ENCODE measurements around the gene DUS2.

The DUS2 gene

DNA sequence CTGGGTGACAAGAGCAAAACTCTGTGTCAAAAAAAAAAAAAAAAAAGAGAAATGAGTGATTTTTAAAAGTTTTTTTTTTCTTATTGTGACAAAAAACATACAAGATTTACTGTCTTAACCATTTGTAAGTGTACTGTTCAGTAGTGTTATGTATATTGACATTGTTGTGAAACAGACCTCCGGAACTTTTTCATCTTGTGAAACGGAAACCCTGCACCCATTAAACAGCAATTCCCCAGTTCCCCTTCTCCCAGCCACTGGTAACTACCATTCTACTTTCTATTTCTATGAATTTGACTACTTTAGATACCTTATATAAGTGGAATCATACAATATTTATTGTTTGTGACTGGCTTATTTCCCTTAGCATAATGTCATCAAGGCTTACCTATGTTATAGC lies 18.7 kb downstream of the DUS2 start:
- no peak for DNase-seq

- no peak for DNase-seq
These were observed 23.0 kb downstream of the DUS2 start for GRCh38 chr16:68046106-68046505.

DNA sequence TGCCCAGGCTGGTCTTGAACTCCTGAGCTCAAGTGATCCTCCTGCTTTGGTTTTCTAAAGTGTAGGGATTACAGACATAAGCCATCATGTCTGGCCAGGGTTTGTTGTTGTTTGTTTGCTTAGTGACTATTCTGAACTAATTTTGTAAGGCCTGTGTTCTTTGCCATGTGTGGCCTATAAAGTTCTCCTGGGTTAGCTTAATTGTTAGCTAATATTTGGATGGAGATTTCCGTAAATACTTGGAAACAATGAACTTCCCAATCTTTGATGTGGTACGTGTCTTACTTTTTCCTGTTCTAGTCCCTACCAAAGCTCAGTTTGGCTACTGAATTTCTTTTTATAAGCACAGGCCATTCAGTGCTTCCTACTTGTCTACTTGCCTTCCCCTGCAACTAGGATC lies 24.9 kb downstream of the DUS2 start:
- DNase-seq = no peak

GRCh38 chr16:68049449-68049848 lies 26.4 kb downstream of the DUS2 start:
- no peak for DNase-seq

- DNase-seq = no peak
These were observed 32.3 kb downstream of the DUS2 start for GRCh38 chr16:68055395-68055794.

DNA sequence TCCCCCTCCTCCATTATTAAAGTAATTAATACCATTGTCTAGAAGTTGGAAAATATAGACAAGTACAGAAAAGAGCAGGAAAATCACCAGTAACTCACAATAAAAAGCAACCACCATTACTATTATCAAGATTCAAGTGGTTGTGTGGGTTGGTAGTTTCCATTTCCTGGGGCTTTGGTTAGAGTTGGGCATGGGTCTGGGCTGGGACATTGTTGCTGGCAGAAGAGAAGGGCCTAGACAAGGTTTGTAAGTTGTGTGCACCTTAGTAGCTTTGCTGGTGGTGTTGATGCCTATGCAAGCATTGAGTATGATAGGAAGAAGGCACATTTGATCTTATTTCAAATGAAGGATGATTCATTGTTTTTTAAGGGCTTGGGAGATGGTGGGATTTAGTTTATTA lies 36.7 kb downstream of the DUS2 start:
- DNase-seq = no peak

GRCh38 chr16:68061396-68061795 lies 38.3 kb downstream of the DUS2 start:
- no peak for DNase-seq

DNA sequence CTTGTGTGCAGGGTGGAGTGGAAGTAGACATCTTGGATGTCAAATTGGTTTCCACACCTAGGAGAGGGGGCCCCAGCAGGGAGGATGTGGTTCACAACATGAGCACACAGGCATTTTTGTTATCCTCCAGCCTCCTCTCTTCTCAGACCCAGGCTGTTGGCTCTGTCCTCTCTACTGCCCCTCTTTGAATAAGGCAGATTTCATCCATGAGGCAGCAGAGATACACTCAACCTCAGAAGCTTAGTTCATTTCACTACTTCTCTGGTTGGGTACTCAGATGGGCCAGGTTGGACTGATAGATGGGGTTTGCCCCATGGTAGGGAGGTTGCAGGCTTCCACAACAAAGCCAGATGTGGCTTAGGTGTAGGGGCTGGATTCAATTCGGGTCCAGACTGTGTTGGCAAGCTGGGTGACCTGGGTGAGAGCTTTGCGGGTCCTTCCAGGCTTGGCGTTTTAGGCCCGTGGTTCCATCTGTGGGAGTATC lies 39.9 kb downstream of the DUS2 start:
- DNase-seq = no peak

- DNase-seq = no peak
These were observed 41.8 kb downstream of the DUS2 start for GRCh38 chr16:68064791-68065365.

DNA sequence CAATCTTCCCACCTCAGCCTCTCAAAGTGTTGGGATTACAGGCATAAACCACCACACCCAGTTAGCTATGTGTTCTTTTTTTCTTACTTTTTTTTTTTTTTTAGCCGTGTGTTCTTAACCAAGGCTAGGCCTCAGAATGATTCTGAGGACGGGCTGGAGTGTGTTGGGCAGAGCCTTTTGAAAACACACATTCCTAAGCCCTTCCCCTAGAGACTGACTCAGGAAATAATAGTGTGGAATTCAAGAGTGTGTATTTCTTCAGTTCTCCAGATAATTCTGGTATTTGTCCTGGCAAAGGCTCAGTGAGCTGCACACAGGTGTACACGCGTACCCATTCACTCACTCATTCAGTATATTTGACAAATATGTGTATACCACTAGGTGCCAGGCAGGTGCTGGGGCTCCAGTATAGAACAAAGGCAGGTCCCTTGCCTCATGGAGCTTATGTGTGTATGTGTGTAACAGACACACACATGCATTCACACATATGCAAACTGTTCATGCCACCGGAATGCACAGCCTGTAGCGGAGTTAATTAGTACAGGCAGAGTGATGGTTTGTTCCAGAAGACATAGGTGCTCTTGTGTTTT lies 42.7 kb downstream of the DUS2 start:
- no peak for DNase-seq

- no peak for DNase-seq
These were observed 43.7 kb downstream of the DUS2 start for GRCh38 chr16:68066763-68067162.

- DNase-seq = no peak
These were observed 45.8 kb downstream of the DUS2 start for GRCh38 chr16:68068926-68069325.

DNA sequence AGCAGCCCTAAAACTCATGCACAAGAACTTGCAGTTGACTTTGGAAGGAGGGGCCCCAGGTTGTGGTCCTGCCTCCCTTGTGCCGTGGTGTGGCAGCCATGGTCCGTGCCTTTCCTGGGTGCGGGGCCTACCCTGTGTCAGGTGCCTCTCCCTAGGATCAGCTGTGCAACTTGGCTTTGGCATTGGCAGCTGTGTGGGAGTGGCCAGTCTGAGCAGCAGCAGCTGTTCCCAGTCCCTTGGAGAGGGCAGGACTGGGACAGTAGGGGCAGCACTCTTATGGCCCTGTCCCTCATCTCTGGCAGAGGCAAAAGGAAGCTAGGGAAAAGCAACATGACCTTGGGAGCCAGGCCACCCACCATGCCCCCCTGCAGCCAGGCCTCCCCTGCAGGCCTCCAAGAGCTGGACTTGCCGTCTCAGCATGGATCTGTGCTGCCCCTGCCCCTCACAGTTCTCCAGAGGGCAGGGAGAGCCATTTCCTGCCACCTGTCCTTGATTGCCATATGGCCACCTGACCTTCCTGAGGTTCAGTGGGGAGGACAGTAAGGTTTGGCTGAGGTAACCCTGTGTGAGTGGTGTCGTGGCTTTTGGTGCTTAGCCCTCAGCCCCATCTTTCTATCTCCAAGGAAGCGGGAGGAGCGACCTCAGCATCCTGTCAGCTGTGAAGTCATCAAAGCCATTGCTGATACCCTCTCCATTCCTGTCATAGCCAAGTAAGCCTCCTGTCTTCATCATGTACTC lies 46.6 kb downstream of the DUS2 start:
- DNase-seq = no peak

DNA sequence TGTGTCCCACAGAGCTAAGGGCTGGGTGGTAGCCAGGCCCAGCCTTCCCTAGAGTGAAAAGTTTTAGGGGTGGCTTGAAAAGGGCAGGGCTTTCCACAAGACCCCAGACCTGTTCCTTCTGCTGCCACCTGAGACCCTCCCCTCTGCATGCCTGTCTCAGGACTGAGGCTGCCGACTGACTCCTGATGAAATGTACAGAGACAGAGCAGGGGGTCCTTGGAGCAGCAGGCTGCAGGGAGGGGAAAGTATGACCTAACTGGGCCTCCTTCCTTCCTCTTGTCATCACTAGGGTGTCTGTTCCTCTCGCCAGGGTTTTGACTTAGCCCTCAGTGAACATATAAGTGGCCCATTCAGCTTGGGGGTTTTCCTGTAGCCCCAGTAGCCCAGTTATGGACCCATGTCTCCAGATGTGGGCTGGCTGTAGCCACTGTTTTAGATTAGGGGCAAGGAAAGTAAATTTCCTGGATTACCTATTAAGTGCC lies 47.2 kb downstream of the DUS2 start:
- DNase-seq = no peak

DNA sequence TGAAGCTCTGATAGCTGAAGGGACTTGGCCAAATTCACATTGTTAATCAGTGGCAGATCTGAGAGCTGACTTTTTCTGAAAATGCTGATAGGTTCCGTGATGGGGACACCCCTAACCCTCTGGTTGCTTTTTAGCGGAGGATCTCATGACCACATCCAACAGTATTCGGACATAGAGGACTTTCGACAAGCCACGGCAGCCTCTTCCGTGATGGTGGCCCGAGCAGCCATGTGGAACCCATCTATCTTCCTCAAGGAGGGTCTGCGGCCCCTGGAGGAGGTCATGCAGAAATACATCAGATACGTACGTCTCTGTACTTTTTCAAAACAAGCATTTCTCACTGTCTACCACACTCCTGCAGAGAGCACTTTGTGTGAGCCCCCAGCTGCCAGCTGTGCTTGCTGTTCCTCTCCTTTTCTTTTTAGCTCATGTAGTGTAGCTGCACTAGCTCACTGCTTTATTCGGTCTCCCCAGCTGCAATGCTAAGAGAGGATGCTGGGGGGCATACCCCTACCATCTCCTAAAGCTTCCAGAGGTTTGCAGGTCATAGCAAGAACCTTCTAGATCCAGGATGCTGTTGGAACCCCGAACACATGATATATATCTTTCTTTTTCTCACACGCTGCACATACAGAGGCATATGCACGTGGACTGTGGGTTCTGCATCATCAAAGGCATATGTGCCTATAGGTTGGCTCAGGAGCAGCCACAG lies 47.9 kb downstream of the DUS2 start:
- DNase-seq = no peak

DNA sequence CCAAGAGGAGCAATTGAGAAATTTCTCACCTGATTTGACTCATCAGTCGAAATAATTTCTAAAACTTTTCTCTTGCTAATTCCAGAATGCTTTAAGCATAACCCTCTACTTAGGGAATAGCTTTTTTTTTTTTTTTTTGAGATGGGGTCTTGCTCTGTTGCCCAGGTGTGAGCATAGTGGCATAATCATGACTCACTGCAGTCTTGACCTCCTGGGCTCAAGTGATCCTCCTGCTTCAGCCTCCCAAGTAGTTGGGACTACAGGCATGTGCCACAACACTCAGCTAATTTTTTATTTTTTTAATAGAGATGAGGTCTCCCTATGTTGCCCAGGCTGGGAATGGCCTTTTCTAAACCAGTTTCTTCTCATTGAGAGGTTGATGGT lies 48.4 kb downstream of the DUS2 start:
- no peak for DNase-seq

GRCh38 chr16:68072038-68072695 lies 49.1 kb downstream of the DUS2 start:
- DNase-seq = no peak

- DNase-seq = no peak
These were observed 51.0 kb downstream of the DUS2 start for GRCh38 chr16:68073902-68074760.

DNA sequence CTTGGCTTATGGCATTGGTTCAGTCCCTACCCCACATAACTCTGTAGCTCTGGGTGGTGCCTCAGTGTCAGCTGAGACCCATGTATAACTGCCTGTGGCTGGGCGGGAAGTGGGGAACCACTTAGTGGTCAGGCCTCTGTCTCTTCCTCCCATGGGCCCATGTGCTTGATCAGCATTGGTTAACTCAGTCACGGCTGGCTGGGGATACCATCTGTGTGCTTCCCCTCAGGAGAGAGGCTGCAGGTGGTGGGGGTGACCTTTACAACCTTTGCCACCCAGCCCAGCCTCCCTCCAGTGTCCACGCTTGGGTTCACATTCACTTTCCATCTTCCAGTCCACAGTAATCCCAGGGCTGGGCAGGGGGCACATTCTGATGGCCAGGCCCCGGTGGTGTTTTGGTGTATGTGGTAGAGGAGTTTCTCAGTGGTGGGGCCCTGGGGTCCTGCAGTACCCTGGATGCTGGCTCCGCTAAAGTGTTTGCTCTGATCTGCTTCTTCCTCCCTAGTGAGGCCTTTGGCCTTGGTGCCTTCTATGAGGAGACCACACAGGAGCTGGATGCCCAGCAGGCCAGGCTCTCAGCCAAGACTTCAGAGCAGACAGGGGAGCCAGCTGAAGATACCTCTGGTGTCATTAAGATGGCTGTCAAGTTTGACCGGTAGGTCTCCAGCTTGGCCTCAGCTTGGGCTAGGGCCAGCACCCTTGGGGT lies 51.9 kb downstream of the DUS2 start:
- no peak for DNase-seq

DNA sequence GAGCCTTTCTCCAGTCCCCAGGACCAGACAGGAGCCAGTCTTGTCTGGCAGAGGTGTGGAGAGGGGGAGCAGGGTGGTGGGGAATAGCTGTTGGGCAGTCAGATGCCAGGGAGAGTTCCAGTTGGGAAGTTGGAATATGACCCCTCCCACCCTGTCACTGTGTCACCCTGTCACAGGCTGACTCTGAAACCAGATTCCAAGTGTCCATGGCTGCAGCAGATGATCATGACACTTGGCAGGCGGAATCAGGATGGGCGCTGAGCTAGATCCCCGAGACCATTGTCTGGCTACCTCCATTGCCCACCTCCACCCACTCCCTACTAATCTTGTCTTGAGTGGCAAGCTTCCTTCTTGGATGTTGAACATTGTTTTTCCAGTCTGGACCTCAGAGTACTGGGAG lies 52.9 kb downstream of the DUS2 start:
- DNase-seq = no peak

DNA sequence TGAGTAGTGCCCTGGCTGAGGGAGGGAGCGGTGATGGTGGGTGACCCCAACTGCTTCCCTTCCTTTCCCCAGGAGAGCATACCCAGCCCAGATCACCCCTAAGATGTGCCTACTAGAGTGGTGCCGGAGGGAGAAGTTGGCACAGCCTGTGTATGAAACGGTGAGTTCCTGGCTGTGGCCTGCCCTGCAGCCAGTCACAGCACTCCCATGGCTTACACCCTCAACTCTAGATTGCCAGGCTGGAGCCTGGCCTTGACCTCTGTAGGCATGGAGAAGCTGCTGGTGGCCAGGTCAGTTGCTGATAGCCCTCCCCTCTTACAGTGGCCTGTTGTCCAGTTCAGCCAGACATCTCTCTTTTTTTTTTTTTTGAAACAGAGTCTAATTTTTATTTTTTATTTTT lies 53.5 kb downstream of the DUS2 start:
- DNase-seq = no peak

Measured in right kidney (tissue), 1 donor.